IMR-90 (cell line): ENCODE results near the gene TBX1.

Source experiments
- CHD1 ChIP-seq: IDR thresholded peaks from 2 replicates; pipeline ENCODE4 v1.6.1; 2012; ENCODE audit warnings: low read depth, low read length, improper control_type of control experiment
- FOS ChIP-seq: fragments of 150-350 bp; IDR thresholded peaks from 2 replicates; pipeline ENCODE4 v1.6.1; 2016; ENCODE audit warnings: low read depth, low read length
- MAFK ChIP-seq: IDR thresholded peaks from 2 replicates; pipeline ENCODE4 v1.6.1; 2012; ENCODE audit warnings: low read depth, low read length, improper control_type of control experiment
- MAZ ChIP-seq: IDR thresholded peaks from 2 replicates; pipeline ENCODE4 v1.6.1; 2012; ENCODE audit warnings: low read depth, mild to moderate bottlenecking, low read length, improper control_type of control experiment, moderate library complexity, borderline replicate concordance
- MXI1 ChIP-seq: IDR thresholded peaks from 2 replicates; pipeline ENCODE4 v1.6.1; 2012; ENCODE audit warnings: low read depth, mild to moderate bottlenecking, low read length, moderate library complexity, borderline replicate concordance
- POLR2A ChIP-seq: IDR thresholded peaks from 2 replicates; pipeline ENCODE4 v1.6.1; 2012; ENCODE audit warnings: mild to moderate bottlenecking, low read depth, low read length
- RCOR1 ChIP-seq: IDR thresholded peaks from 2 replicates; pipeline ENCODE4 v1.6.1; 2012; ENCODE audit warnings: mild to moderate bottlenecking, low read length, improper control_type of control experiment; ENCODE audit not compliant: insufficient replicate concordance
- RFX5 ChIP-seq: IDR thresholded peaks from 2 replicates; pipeline ENCODE4 v1.8.0; 2012; ENCODE audit warnings: low read depth, mild to moderate bottlenecking, low read length, moderate library complexity
- SMC3 ChIP-seq: fragments of 150-350 bp; IDR thresholded peaks from 2 replicates; pipeline ENCODE4 v1.6.1; 2016; ENCODE audit warnings: low read depth, mild to moderate bottlenecking, antibody characterized with exemption, low read length, moderate library complexity
- TF ChIP-seq, protein P1 (sequence below): conservative IDR thresholded peaks from 2 replicates; pipeline ENCODE4 v1.5.1; 2012; ENCODE audit warnings: mild to moderate bottlenecking, low read depth, low read length, improper control_type of control experiment
- TF ChIP-seq, protein P2 (sequence below): fragments of 150-350 bp; IDR thresholded peaks from 2 replicates; pipeline ENCODE4 v1.6.1; 2016; ENCODE audit warnings: low read depth, mild to moderate bottlenecking, low read length, moderate library complexity, borderline replicate concordance
- TF ChIP-seq, protein P3 (sequence below): fragments of 150-350 bp; IDR thresholded peaks from 2 replicates; pipeline ENCODE4 v1.6.1; 2017; ENCODE audit warnings: mild to moderate bottlenecking, antibody characterized with exemption, low read length, low read depth

DNA sequence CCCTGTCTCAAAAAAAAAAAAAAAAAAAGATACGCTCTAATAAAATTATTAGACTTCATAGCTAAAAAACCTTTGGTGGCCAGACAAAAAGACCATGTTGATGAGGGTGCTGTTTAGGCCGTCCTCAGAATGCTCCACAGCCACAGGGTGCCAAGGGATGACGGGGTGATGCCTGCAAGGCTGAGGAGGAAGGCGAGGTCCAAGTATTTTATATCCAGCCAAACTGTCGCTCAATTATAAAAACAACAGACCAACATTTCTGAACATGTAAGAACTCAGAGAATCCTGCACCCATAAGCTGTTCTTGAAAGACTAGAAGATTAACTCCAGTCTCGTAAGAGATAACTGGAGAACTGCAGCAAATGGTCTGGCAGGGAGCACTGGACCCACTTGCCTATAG, 29.2 kb downstream of the TBX1 start:
- TF ChIP-seq POLR2A = no peak
- TF ChIP-seq, protein P1, sequence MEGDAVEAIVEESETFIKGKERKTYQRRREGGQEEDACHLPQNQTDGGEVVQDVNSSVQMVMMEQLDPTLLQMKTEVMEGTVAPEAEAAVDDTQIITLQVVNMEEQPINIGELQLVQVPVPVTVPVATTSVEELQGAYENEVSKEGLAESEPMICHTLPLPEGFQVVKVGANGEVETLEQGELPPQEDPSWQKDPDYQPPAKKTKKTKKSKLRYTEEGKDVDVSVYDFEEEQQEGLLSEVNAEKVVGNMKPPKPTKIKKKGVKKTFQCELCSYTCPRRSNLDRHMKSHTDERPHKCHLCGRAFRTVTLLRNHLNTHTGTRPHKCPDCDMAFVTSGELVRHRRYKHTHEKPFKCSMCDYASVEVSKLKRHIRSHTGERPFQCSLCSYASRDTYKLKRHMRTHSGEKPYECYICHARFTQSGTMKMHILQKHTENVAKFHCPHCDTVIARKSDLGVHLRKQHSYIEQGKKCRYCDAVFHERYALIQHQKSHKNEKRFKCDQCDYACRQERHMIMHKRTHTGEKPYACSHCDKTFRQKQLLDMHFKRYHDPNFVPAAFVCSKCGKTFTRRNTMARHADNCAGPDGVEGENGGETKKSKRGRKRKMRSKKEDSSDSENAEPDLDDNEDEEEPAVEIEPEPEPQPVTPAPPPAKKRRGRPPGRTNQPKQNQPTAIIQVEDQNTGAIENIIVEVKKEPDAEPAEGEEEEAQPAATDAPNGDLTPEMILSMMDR = no peak
- no peak for TF ChIP-seq RFX5
- no peak for TF ChIP-seq MAFK
- TF ChIP-seq, protein P2, sequence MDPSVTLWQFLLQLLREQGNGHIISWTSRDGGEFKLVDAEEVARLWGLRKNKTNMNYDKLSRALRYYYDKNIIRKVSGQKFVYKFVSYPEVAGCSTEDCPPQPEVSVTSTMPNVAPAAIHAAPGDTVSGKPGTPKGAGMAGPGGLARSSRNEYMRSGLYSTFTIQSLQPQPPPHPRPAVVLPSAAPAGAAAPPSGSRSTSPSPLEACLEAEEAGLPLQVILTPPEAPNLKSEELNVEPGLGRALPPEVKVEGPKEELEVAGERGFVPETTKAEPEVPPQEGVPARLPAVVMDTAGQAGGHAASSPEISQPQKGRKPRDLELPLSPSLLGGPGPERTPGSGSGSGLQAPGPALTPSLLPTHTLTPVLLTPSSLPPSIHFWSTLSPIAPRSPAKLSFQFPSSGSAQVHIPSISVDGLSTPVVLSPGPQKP = no peak
- TF ChIP-seq MAZ = no peak
- no peak for TF ChIP-seq FOS
- no peak for TF ChIP-seq RCOR1
- TF ChIP-seq SMC3 = no peak
- TF ChIP-seq MXI1 = no peak
- TF ChIP-seq CHD1 = no peak
- TF ChIP-seq, protein P3, sequence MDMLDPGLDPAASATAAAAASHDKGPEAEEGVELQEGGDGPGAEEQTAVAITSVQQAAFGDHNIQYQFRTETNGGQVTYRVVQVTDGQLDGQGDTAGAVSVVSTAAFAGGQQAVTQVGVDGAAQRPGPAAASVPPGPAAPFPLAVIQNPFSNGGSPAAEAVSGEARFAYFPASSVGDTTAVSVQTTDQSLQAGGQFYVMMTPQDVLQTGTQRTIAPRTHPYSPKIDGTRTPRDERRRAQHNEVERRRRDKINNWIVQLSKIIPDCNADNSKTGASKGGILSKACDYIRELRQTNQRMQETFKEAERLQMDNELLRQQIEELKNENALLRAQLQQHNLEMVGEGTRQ = no peak
